GM19397 (cell line): Measurements from ENCODE around the gene RNF31.

Source experiments
- ATAC-seq: cut with Tn5 transposase; IDR thresholded peaks from one replicate; pipeline ENCODE4 v1.9.1; 2021; ENCODE audit warnings: mild to moderate bottlenecking, moderate library complexity; ENCODE audit not compliant: unreplicated experiment

The RNF31 gene

DNA sequence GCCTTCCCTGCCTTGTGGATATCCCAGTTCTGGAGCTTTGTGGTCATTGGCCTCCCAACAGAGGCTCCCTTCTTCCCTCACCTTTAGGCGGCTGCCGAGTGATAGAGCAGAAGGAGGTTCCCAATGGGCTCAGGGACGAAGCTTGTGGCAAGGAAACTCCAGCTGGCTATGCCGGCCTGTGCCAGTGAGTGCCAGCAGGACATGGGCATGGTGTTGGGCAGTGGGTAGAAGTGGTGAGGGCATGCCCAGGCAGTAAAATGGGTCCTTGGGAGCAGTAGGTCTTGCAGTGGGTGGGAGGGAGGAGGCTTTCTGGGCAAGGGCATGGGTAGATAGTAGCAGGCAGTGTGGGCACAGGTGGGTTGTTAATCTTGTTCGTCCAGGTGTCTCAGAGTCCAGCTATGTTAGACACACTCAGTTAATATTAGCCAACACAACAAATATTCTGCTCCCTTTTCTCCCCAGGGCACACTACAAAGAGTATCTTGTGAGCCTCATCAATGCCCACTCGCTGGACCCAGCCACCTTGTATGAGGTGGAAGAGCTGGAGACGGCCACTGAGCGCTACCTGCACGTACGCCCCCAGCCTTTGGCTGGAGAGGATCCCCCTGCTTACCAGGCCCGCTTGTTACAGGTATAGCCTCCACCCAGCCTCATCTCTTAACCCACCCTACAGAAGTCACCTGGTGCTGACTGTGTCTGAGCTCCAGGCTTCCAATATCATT lies 12.6 kb downstream of the RNF31 start:
- ATAC-seq: no peak

DNA sequence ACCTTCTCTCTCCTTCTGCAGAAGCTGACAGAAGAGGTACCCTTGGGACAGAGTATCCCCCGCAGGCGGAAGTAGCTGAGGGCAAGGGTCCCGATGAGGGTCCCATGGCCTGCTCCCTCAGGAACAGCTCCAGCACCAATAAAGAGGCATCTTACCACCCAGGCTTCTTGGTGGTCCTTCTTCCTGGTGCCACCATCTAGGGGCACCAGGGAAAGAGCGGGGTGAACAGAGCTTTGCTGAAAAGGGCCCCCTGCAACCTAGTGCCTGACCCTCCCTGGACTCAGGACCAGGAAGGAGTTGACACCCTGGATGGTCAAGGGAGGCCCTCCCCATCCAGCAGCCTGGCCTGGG lies 13.2 kb downstream of the RNF31 start:
- no peak for ATAC-seq

DNA sequence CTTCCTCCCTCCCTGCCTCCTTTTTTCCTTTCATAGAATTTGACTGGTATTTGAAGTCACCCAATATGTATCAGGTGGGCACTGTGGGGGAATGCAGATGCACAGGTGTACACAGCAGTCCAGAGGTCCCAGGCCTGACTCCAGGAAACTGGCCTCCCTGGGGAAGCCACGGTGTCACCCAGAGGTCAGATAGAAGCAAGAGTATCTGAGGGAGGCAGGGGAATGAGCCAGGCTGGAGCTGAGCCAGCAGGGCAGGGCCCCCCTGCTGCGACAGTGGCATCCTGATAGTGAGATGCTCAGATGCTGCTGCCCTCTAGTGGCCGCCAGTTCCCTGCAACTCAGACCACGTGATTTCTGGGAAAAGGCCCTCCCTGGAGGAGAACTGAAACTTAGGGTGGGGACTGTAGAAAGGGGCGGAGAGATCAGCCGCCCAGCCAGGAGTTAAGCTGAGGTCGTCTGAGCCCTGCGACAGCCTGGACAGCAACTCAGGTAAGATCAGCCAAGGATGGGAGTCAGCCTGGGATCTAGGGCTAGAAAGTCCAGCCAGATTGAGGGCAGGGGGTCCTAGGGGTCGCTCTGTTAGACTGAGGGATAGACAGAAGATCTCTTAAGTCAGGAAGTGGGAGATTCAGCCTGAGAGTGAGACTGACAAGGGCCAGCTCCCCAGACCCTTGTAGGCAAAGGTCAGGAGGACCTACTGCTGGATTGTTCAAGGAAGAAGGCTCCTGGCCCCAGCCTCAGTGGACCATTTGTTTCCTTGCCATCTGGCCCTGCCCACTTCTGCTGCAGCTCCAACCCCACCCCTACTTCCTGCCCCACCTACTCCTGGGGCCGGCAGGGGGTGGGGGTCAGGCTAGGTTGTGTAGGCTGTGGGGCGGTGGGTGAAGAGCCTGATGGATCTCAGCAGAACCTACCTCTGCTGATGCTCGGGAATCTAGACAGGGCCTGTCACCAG lies 13.8 kb downstream of the RNF31 start, which contains the start of gene IRF9:
Gene IRF9, plus strand, starts transcription at position 416 of the 955 bp plus-strand sequence. CDS start 880 bp downstream, outside the sequence.
- ATAC-seq: peak; percentile 80

DNA sequence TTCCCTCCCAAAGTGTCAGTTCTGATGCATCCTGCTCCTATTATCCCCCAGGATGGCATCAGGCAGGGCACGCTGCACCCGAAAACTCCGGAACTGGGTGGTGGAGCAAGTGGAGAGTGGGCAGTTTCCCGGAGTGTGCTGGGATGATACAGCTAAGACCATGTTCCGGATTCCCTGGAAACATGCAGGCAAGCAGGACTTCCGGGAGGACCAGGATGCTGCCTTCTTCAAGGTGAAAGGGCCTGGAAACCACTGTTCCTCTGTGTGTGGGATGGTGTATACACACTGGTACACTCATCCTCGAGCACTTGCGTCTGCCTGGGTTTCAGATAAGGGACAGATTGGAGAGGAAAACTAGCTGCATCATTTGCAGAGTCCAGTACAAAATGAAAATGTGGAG lies 14.8 kb downstream of the RNF31 start:
- no peak for ATAC-seq

DNA sequence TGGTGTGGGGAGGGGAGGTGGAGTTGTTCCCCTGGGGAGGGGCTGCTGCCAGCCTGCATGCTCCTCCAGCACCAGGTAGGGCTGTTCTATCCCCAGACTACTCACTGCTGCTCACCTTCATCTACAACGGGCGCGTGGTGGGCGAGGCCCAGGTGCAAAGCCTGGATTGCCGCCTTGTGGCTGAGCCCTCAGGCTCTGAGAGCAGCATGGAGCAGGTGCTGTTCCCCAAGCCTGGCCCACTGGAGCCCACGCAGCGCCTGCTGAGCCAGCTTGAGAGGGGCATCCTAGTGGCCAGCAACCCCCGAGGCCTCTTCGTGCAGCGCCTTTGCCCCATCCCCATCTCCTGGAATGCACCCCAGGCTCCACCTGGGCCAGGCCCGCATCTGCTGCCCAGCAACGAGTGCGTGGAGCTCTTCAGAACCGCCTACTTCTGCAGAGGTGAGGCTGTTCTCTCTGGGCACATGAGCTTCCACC lies 17.3 kb downstream of the RNF31 start:
- no peak for ATAC-seq

DNA sequence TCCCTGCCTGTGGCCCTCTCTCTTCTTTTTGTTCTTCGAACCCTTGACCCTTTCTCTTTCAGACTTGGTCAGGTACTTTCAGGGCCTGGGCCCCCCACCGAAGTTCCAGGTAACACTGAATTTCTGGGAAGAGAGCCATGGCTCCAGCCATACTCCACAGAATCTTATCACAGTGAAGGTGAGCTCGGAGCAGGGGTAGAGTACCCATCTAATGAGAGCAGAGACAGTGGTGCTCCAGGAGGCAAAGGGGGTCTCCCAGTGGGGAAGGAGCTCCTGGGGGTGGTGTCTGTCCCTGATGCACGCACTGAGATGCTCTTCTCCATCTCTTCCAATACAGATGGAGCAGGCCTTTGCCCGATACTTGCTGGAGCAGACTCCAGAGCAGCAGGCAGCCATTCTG lies 18.5 kb downstream of the RNF31 start:
- ATAC-seq: no peak

DNA sequence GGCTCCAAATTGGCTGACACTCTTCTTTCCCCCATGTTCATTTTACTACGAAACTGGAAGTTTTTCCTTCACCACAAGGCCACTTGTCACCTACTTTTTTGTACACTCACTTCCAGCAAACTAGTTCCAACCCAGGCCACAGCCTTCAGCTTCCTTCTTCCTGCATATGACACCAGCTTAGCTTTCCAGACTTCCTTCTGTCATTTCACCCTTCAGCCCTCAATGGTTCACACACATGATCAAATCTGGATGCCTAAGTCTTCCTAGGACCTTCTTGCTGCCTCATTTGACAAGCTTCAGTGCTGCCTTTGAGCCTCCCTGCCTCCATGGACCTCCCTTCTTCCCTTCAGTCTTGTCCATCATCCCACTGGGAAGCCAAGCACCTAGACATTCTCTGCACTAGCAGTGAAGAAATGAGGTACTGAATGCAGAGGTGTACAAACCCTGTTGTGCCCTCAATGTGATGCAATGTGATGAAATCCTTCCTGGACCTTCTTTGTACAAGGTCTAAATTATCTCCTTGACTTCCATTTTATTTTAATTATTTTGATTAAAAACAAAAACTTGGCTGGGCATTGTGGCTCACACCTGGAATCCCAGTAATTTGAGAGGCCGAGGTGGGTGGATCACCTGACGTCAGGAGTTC lies 20.3 kb downstream of the RNF31 start:
- no peak for ATAC-seq

DNA sequence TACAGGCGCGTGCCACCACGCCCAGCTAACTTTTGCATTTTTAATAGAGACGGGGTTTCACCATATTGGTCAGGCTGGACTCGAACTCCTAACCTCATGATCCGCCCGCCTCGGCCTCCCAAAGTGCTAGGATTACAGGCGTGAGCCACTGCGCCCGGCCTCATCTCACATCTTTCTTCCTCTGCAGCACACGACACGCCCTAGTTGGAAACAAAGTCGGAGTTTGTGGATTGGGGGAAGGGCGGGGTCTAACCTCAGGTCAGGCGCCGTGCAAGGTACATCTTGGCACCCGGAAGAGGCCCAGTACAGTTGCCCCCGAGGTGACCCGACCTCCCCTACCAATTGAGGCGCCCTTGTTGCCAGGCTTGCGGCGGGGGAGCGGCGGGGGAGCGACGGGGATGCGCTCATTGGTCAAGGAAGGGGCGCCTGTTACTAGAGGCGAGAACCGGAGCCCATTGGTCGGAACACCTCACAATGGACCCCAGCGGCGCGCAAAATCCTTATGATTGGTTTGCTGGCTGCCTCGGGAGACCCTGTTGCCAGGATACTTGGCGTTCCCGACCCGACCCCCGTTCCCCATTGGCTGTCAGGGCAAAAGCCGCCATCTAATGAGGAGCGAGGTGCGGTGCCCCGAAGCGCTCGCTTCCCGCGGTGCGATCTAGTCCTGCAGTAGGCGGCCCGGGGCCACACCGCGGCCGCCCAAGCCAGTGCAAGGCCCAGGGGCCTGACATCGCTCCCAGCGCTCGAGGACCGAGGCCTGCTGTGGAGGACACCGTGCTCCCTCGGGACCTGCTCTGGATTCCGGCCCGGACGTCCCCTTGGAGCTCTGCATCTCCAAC lies 24.3 kb downstream of the RNF31 start, which contains the start of gene REC8:
Gene REC8, plus strand, starts transcription at position 659 of the 839 bp plus-strand sequence. CDS start 473 bp downstream, outside the sequence.
- peak; percentile 81 for ATAC-seq

DNA sequence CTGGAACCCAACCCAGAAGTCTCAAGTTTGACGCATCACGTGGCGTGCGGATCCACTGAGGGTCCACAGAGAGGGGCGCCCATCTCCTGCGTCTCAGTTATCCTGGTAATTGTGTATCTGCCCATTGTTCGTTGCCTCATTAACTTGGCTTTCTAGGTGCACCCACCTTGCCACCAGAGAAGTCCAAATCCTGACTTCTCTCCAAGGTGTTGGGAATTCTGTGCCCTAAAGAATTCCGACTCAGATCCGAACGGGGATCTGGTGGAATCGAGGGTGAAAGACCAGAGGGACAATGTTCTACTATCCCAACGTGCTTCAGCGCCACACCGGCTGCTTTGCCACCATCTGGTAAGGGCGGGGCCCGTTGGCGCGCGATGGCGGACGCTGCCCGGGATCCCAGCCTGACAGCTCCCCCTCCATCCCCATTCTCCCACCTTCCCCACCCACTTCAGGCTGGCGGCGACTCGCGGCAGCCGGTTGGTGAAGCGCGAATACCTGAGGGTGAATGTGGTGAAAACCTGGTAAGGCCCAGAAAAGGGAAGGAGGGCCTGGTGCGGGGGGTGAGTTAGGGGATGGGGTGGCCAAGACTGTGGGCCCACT lies 25.1 kb downstream of the RNF31 start:
- no peak for ATAC-seq

DNA sequence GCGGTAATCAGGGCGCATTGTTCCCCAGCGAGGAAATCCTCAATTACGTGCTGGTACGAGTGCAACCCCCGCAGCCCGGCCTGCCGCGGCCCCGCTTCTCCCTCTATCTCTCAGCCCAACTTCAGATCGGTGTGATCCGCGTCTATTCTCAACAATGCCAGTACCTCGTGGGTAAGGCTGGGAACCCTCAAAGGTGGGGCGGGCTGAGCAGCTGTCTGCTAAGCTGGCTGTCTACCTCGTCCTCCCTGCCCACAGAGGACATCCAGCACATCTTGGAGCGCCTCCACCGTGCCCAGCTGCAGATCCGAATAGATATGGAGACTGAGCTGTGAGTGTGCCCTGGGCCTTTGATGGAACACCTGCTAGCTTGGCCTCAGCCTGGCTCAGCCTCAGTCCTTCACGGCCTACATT lies 25.6 kb downstream of the RNF31 start:
- ATAC-seq: no peak

DNA sequence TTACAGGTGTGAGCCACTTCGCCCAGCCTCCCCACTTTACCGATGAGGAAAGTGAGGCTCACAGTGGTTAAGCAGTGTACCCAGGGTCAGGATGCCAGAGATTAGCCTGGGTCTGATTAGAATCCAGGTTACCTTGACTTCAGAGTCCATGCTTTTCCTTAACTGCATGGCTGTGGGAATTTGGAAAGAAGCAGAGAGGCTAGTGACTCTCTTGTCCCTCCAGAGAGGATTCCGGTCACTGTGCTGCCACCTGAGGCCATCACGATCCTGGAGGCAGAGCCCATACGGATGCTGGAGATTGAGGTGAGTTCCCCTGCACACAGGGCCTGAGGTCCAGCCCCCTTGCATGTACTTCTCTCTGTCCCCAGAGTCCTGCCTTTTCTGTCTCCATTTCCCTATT lies 29.3 kb downstream of the RNF31 start:
- ATAC-seq: no peak

DNA sequence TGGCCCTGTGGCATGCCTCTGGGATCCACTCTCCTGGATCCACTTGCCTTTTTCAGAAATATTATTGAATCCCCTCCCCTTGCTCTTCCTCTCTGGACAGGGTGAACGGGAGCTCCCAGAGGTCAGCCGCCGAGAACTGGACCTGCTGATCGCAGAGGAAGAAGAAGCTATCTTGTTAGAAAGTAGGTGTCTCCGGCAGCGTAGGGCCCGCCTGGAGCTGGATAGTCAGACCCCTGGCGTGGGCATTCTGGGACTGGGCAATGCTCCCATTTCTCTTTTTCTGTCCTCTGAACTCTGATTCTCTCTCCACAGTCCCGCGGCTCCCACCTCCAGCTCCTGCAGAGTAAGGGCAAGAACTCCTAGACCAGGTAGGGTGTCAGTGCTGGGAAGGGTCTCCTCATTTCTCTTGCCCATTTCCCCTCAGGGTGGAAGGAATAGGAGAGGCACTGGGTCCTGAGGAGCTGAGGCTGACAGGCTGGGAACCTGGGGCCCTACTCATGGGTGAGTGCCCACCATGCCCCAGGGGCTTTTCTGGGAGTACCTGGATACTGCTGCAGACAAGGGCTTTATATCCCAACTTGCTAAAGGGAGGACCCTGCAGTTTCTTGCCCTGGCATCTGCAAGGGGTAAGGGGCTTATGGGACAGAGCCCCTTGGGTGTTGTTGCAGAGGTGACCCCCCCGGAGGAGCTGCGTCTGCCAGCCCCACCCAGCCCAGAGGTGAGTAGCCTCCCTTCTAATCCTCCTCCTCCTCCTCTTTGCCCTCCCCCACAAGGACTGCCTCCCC lies 29.9 kb downstream of the RNF31 start:
- no peak for ATAC-seq

DNA sequence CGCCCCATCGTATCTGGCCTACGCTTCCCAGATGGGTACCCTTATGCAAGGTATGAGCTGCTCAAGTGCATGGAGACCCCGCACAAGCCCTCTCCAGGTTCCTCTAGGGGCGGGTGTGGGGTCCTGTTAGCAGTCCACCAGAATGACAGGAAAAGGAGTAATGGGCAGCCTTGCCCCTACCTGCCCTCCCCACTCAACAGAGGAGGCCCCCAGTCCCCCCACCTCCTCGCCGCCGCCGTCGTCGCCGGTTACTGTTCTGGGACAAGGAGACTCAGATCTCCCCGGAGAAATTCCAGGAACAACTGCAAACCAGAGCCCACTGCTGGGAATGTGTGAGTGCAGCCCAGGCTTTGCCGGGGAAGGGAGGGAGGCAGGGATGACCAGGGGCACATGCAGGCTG lies 30.6 kb downstream of the RNF31 start:
- no peak for ATAC-seq

DNA sequence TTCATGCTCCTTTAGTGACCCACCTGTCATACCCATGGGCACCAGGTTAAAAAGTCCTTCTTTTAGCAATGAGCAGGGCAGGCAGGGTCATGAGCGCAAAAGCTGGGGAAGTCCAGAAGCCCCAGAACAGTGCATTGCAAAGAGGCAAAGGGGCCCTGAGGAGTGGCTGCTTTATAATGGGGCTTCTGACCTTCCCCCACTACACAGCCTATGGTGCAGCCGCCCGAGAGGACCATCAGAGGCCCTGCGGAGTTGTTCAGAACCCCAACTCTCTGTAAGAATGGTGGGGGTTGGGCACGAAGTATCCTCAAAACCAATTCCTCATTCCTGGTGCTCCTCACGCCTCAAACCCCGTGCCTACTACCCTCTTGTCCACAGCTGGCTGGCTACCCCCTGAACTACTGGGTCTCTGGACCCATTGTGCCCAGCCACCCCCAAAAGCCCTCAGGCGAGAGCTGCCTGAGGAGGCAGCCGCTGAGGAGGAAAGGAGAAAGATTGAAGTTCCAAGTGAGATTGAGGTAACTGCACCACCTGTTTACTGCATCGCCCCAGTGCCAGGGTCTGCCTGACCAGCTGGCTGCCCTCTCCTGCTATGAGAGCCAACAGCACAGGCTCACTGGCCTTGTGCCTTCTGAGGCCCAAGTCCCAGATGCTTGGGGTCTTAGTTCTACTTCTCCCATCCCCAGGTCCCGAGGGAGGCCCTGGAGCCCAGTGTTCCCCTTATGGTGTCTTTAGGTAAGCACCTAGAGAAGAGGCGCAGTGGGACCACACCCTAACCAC lies 31.3 kb downstream of the RNF31 start:
- no peak for ATAC-seq

DNA sequence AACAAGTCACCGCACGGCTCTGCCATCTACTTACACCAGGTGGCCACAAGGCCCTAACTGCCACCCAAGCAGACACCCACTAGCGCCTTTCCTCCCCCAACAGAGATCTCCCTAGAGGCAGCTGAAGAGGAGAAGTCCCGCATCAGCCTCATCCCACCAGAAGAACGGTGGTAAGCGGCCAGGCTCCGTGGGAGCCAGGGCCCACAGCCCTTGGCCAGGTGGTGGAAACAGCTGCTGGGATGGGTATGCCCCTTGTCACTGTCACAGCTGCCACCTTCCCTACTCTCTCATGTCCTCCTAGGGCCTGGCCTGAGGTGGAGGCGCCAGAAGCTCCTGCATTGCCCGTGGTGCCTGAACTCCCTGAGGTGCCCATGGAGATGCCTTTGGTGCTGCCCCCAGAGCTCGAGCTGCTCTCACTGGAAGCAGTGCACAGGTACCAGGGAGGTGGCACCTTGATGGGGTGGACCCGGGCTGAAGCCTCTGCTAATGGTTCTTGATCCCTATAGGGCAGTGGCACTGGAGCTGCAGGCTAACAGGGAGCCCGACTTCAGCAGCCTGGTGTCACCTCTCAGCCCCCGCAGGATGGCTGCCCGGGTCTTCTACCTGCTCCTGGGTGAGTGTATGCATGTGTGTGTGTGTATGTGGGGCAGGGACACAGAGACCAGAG lies 32.1 kb downstream of the RNF31 start:
- ATAC-seq: no peak

DNA sequence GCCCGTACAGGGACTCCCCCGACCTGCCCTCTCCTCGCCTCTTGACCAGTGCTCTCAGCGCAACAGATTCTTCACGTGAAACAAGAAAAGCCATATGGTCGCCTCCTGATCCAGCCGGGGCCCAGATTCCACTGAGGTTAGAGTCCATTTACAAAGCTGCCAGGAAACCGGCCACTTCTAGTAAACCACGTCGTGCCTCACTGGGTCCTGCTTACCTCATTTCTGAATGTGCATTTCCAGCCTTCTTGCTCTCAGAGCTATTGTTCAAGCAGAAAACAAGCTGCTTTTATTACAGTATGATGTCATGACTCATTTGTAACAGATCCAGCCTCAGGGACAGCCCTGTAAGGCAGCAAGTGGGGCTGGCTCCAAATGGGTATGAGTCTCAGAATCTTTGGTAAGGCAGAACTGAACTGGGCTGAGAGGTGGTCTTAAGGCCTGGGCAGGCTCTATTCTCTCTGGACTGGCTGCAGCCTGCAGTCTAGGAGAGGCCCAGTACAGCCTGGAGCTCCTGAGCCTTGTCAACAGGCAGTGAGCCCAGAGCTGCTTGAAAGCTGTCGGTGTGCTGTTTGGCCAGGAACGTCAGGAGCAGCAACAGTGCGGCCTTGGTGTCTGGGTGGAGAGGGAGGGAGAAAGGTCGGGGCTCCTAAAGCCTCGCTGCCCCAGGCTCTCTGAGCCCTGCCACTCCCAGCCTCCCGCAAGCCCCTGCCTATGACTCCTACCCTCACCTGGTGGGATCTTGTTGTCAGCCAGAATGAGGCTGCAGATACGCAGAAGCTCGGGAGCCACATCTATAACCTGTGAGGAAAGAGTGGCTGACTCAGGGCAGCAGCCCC lies 32.9 kb downstream of the RNF31 start:
- ATAC-seq: no peak
